Hindlimb muscle (tissue), 1 donor: Measurements from ENCODE around the gene ADISSP. TPM values are rescaled to one million over a fixed set of nuclear protein-coding genes. Genes with fewer than 3 reads are reported as not detected.

ENCODE experiments used
- DNase-seq: peaks from one replicate; pipeline ENCODE4 v3.0.0-alpha.2; 2013
- polyA plus RNA-seq: library from polyadenylated mRNA; unstranded; fragments of 120-200 nt; gene quantifications from one replicate; pipeline ENCODE4 v1.2.1, GENCODE V29; 2013; ENCODE audit not compliant: insufficient read length

ADISSP gene
- polyA plus RNA-seq, 1 donor = 29.1 TPM

GRCh38 chr20:3753501-3754275 lies 13.9 kb downstream of the ADISSP start:
- DNase-seq = no peak

- DNase-seq = peak; percentile 78
These were observed 14.5 kb downstream of the ADISSP start for GRCh38 chr20:3753098-3753497.

- no peak for DNase-seq
These were observed 15.2 kb downstream of the ADISSP start for GRCh38 chr20:3752386-3752759.

- no peak for DNase-seq
These were observed 15.7 kb downstream of the ADISSP start for GRCh38 chr20:3751675-3752385.

GRCh38 chr20:3751305-3751674 lies 16.3 kb downstream of the ADISSP start:
- no peak for DNase-seq

- DNase-seq = no peak
These were observed 17.6 kb downstream of the ADISSP start for GRCh38 chr20:3749689-3750531.

- DNase-seq = no peak
These were observed 18.4 kb downstream of the ADISSP start for GRCh38 chr20:3749087-3749688.

- no peak for DNase-seq
These were observed 19.5 kb downstream of the ADISSP start for GRCh38 chr20:3748073-3748472.

- DNase-seq = no peak
These were observed 20.1 kb downstream of the ADISSP start for GRCh38 chr20:3747471-3747870.

- DNase-seq = no peak
These were observed 21.8 kb downstream of the ADISSP start for GRCh38 chr20:3745686-3746173.

- no peak for DNase-seq
These were observed 22.5 kb downstream of the ADISSP start for GRCh38 chr20:3744806-3745685.

- DNase-seq = no peak
These were observed 23.5 kb downstream of the ADISSP start for GRCh38 chr20:3744037-3744436.

GRCh38 chr20:3743251-3743650 lies 24.3 kb downstream of the ADISSP start:
- DNase-seq = no peak

- DNase-seq = no peak
These were observed 25.6 kb downstream of the ADISSP start for GRCh38 chr20:3741836-3742458.

- DNase-seq = no peak
These were observed 26.8 kb downstream of the ADISSP start for GRCh38 chr20:3740615-3741301.

- DNase-seq = no peak
These were observed 27.6 kb downstream of the ADISSP start for GRCh38 chr20:3739926-3740451.

- DNase-seq = no peak
These were observed 28.3 kb downstream of the ADISSP start for GRCh38 chr20:3739054-3739925.

- DNase-seq = no peak
These were observed 29.2 kb downstream of the ADISSP start for GRCh38 chr20:3738111-3739053.
